ENCODE results near the gene TAT.

DNA sequence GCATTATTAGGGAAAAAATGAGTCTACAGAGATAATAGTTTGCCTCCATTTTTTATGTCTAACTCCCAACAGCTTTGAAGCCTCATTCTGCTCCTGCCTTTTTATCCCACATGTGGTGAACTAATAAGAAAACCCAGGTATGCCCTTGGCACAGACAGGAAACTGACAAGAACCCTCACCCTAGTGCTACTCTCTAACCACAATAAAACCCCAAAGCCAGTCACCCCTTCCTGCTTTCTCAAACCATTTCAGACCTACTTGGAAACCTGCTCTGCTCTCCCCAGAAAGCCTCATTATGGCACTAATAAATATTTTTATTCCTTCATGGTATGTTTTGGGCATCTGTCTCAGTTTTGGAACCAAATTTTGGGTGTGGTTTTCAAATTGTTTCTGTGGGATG lies 45.2 kb upstream of the TAT start:
- TF ChIP-seq, protein P1, sequence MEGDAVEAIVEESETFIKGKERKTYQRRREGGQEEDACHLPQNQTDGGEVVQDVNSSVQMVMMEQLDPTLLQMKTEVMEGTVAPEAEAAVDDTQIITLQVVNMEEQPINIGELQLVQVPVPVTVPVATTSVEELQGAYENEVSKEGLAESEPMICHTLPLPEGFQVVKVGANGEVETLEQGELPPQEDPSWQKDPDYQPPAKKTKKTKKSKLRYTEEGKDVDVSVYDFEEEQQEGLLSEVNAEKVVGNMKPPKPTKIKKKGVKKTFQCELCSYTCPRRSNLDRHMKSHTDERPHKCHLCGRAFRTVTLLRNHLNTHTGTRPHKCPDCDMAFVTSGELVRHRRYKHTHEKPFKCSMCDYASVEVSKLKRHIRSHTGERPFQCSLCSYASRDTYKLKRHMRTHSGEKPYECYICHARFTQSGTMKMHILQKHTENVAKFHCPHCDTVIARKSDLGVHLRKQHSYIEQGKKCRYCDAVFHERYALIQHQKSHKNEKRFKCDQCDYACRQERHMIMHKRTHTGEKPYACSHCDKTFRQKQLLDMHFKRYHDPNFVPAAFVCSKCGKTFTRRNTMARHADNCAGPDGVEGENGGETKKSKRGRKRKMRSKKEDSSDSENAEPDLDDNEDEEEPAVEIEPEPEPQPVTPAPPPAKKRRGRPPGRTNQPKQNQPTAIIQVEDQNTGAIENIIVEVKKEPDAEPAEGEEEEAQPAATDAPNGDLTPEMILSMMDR (IDR thresholded peaks at IDR 0.05): no peak
- TF ChIP-seq EZH2phosphoT487 (IDR thresholded peaks at IDR 0.05) (no peak), EZH2 (IDR thresholded peaks at IDR 0.05) (no peak)

Measured in neural progenitor cell (in vitro differentiated cells).